ENCODE measurements around the gene TXNRD2.

The TXNRD2 gene

GRCh38 chr22:19876941-19877625, 64.5 kb downstream of the TXNRD2 start:
- no peak for DNase-seq (ENCODE audit: low spot score)

- DNase-seq (ENCODE audit: low spot score), result no peak
Measured at GRCh38 chr22:19876314-19876940, 65.2 kb downstream of the TXNRD2 start.

GRCh38 chr22:19875531-19876313, 65.9 kb downstream of the TXNRD2 start:
- DNase-seq (ENCODE audit: low spot score), result no peak

- no peak for DNase-seq (ENCODE audit: low spot score)
Measured at GRCh38 chr22:19875061-19875530, 66.5 kb downstream of the TXNRD2 start.

DNA sequence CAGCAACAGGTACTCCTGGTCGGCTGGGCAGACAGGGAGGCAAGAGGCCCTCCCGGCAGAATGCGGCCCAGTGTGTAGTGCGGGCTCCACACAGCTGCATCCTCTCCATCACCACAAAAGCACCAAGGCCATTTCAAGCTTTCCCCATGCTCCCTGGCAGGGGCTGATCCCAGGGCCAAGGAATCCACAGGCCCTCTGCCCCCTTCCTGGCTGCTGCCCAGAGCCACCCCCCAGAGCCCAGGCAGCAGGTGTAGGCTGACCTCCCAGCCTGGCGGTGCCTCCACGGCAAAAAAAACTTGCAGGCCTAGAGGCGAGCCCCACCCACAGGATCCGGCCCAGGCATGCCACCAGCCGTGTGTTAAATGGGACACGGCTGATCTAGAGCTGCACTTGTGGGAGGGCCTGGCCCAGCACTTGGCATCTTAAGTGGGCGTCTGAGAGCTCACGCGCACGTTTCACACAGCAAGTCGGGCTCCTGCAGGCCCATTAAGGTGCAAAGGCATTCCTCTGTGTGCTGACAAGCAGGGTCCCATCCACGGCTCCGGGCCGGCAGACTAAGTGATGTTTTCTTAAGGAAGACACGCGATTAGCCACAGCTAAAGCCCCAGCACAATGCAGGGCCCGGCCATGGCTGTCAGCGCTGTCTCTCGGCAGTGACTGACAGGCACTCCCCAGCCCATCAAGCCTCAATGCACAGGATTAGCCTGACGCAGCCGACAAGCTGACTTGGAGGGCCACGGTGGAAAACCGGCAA, 67.1 kb downstream of the TXNRD2 start:
- no peak for DNase-seq (ENCODE audit: low spot score)

- no peak for DNase-seq (ENCODE audit: low spot score)
Measured at GRCh38 chr22:19873960-19874306, 67.7 kb downstream of the TXNRD2 start.

DNA sequence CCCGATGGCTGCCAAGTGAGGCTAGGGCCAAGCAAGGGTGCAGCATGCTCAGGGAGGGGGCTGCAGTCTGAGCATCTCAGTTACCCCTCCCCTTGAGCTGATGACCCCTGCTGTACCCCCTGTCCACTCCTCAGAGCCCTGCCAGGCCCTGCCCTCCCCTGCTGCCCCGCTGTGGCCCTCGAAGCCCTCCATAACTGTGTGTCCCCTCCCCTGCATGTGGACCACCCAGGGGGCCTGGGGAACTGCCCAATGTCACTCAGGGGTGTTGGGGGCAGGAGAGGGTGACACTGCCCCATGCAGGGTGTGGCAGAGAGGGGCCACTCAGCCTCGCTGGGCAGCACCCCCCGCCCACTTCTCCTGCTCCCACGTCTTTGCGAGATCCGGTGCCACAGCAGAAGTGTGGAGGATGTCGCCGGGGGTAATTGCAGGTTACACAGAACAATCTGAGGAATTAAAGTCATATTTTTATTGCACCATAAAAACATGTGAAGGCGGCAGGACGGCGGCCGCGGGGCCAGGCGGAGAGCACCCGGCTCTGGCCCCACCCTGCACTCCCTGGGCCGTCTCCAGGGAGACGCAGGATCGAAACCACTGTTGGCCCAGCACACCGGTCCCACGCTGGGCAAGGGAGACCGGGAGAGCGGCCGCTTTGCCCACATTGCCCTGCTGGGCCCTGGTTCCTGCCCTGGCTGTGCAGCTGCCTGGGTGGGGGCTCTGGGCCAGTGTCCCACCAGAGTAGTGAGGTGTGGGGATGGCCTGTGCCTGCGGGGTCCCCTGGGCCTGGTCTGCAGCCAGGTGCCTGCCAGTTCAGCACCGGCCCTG, 68.3 kb downstream of the TXNRD2 start:
- DNase-seq (ENCODE audit: low spot score), result no peak

GRCh38 chr22:19872779-19873137, 68.9 kb downstream of the TXNRD2 start:
- no peak for DNase-seq (ENCODE audit: low spot score)

DNA sequence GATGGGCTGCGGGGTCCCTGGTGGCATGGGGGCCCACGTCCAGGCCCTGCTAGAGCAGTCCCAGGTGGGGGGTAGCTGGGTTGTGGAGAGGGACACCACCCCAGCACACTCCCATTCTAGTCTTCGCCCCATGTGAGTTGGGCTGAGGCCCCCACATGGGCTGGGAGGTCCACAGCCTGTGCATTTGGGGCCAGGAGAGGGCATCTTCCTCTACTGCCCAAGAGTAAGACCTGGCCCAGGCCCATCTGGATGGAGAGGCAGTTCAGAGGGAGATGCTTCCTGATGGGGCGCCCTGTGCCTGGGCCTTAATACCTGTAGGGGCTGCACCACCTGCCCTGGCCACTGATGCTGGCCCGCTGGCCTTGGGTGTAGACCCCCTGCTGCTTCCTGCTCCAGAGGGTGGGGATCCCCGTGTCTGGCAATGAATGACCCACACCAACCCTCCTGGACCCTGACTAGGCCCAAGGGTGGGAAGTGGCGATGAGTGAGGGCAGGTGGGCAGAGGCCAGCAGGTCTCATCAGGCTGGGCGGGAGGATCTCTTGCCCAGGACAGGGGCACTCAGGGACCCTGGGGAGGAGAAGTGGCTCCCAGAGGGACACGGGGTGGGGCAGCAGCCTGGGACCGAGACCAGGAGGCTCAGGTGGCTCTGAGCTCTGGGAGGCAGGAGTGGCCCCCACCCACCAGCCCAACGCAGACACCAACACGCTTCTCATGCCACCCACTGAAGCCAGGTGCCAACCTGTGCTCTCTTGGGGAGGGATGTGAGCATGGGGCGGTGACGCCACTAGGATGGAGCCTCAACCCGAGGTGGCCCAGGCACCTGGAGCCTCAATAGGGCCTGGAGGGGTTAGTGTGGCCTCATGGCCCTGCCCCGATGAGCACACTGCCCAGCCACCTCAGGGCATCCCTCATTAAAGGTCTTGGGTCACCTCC, 69.5 kb downstream of the TXNRD2 start:
- DNase-seq (ENCODE audit: low spot score), result no peak

DNA sequence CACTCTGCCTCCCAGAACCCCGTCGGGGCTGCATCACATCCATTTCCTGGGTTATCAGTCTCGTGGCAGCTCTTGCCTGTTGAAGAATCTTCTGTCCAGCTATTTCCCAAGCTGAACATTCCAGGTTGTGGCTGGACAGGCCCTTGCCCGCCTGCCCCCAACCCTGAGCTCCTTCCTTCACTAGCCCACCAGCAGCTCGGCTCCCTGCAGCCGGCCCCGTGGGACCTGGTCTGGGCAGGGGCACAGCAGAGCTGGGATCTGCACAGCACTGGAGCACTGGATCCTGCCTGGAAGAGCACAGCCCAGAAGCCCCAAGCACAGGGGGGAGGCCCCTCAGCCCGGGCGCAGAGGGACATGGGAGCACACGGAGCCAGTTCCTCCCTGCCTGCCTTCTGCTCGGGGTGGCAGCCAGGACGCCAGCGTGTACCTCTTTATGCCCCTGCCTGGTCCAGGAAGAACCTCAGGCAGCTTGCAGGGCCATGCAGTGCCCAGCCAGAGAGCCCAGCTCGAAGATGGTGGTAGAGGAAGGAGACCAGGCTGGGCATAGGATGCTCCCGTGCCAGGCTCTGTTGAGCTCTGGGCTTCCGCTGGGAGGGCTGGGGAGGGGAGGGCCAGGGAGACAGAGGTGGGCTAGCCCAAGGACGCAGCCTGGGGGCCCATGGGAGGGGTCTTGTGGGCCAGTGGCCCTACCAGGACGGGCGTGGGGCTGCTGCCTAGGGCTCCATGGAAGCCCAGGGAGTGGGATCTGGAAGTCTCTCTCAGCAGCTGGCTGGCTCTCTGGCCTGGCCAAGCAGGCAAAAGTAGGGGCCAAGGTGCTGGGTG, 70.4 kb downstream of the TXNRD2 start:
- no peak for DNase-seq (ENCODE audit: low spot score)

DNA sequence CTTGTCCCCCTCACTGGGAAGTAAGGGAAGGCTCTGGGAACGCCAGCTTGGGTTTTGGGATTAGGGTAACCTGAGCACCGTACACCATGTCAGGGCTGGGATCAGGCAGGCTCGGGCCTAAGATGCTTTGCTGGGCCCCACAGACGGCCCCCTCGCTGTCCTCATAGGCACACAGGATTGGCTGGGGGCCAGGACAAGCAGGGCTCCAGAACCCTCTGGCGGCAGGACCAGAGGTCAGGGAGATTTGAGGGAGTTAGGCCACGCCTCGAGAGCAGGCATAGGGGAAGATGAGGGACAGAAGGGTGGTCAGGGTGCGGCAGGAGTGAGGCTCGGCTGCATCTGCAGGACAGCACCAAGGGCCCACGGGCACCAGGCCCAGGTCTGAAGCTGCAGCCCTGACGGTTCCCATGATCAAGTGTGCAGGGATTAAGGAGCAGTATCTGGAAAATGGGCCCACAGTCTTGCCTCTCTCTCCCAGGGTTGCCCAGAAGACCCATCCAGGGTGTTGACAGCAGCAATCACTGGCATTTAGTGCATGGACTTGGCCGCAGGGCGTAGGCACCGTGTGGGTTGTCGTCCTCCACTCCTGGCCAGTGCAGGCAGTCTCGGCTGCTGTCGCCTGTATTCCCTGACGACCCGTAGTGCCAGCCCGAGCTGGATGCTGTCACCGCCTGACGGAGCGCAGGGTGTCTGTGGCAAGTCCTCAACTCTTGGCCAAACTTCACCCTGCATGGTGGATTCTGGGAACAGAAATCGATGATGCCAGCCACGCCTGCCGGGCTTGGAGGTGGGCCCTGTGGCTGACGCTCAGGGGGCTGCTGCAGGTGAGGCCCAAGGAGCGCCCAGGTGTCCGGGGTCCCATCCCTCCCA, 71.2 kb downstream of the TXNRD2 start:
- DNase-seq (ENCODE audit: low spot score), result no peak

GRCh38 chr22:19869497-19870152, 72.0 kb downstream of the TXNRD2 start:
- no peak for DNase-seq (ENCODE audit: low spot score)

GRCh38 chr22:19868773-19869471, 72.7 kb downstream of the TXNRD2 start:
- no peak for DNase-seq (ENCODE audit: low spot score)

- no peak for DNase-seq (ENCODE audit: low spot score)
Measured at GRCh38 chr22:19868333-19868732, 73.3 kb downstream of the TXNRD2 start.

DNA sequence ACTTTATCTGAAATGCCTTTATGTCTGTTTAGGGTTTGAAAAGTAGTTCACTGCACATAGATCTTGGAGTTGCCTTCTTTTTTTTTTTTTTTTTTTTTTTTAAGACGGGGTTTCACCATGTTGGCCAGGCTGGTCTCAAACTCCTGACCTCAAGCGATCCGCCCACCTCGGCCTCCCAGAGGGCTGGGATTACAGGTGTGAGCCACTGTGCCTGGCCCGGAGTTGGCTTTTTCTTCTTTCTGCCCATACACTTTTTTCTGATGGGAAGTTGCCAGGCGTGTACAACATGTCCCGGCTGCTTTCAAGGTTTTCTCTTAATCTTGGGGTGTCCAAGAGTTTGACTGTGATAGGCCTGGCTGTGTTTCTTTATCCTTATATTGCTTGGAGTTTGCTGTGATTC, 74.0 kb downstream of the TXNRD2 start:
- no peak for DNase-seq (ENCODE audit: low spot score)

- no peak for DNase-seq (ENCODE audit: low spot score)
Measured at GRCh38 chr22:19866665-19867009, 75.0 kb downstream of the TXNRD2 start.

DNA sequence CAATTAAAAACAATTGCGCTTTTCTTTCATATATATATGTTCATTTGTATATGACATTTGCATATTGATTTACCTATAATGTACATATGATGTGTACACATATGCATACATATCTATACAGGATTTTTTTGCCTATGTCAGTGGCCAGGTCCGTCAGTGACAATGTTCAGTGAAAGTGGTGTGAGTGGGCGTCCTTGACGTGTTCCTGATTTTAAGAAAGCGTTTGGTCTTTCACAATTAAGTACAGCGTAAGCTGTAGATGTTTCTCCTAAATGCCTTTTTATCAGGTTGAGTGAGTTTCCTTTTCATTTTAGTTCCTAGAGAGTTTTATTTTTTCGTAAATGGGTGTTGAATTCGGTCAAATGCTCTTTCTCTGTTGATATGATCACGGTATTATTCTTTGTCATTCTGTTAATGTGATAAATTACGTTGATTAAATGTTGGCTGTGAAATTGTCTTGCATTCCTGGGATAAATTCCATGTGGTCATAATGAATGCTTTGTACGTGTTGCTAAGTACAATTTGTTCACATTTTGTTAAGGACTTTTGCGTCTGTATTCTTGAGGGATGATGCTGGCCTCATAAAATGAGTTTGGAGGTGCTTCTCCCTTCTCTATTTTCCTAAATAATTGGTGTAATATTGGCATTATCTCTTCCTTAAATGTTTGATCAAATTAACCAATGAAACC, 76.3 kb downstream of the TXNRD2 start:
- DNase-seq (ENCODE audit: low spot score), result no peak
